GM10248 (cell line): ENCODE results near the gene LTBP1.

ENCODE experiments used
- CTCF ChIA-PET: fragments of 300-600 bp; sonication (Branson Sonifier 250); formaldehyde crosslinking; extraction: SDS; loops from one replicate; lab custom pipeline; 2021; ENCODE audit warnings: antibody characterized with exemption; lab: Yijun Ruan, JAX
- POLR2A ChIA-PET: fragments of 350-650 bp; sonication (Branson Sonifier 250); formaldehyde crosslinking; extraction: SDS; loops from one replicate; lab custom pipeline; 2020; ENCODE audit warnings: antibody characterized with exemption; lab: Yijun Ruan, JAX
- DNase-seq: peaks from one replicate; pipeline ENCODE4 v3.0.0; 2012; ENCODE audit errors: extremely low spot score
- TF ChIP-seq, protein P1 (sequence below): IDR thresholded peaks from 2 replicates; pipeline ENCODE4 v1.5.1; 2012; ENCODE audit warnings: mild to moderate bottlenecking, low read depth; ENCODE audit errors: extremely low read depth, missing control alignments, control extremely low read depth

LTBP1 gene

DNA sequence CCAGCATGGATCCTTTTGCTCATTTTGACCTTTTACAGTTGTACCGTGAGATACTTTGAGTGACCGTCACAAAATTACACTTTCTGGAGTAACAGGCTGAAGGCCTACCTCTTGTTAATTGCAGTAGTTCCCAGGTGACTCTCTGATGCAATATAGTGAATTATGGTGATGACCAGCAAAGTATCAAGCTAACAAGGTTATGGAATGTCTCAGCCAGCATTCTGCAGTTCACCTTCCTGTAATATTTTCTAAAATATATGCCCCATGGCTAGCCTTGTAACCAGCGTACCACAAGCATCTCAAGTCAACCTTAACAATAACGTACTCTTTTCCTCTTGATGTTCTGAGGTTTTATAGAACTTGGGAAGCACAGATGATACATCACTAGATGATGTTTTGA is 234.7 kb downstream of the LTBP1 start:
- CTCF ChIA-PET: interaction anchor here (0.6 to 1.2 kb wide), 2 partner anchors 19 to 31 kb away, joined by 3 read pairs; no protein-coding TSS in a partner anchor
- POLR2A ChIA-PET: no interaction called here
- DNase-seq: no peak
- TF ChIP-seq, protein P1, sequence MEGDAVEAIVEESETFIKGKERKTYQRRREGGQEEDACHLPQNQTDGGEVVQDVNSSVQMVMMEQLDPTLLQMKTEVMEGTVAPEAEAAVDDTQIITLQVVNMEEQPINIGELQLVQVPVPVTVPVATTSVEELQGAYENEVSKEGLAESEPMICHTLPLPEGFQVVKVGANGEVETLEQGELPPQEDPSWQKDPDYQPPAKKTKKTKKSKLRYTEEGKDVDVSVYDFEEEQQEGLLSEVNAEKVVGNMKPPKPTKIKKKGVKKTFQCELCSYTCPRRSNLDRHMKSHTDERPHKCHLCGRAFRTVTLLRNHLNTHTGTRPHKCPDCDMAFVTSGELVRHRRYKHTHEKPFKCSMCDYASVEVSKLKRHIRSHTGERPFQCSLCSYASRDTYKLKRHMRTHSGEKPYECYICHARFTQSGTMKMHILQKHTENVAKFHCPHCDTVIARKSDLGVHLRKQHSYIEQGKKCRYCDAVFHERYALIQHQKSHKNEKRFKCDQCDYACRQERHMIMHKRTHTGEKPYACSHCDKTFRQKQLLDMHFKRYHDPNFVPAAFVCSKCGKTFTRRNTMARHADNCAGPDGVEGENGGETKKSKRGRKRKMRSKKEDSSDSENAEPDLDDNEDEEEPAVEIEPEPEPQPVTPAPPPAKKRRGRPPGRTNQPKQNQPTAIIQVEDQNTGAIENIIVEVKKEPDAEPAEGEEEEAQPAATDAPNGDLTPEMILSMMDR: no peak

DNA sequence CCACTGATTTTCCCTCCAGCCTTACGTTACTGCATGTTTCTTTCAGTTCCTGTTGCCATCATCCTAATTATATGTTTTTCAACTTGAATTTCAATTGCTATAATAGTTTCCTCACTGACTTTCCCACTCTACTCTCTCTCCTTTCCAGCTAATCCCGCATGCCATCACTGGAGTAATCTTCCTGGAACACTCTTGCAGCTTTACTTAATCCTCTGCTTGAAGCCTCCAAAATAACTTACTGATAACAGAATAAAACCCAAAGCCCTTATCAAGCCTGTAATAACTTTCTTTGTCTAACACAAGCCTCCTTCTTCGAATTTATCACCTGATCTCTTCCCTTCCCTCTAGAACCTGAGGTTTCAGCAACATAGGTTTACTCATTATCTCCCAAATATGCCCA is 237.3 kb downstream of the LTBP1 start:
- TF ChIP-seq, protein P1: no peak
- DNase-seq: no peak
- CTCF ChIA-PET: no interaction called here
- POLR2A ChIA-PET: no interaction called here

DNA sequence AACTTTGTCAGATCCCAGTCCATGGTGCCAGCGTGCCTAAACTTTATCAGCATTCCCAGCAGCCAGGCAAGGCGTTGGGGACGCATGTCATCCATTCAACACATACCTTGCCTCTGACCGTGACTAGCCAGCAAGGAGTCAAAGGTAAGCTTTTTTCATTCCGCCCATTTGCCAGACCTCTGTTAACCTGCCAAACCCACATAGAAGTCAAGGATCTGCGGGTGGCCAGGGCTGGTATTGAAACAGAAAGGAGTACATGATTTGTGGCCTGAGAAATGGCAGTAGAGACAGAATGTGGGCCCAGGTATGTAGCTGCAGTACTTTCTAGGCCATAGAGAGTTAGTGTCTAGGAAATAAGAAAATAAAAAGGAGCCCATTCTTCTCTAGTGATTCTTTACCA is 240.2 kb downstream of the LTBP1 start:
- TF ChIP-seq, protein P1: no peak
- no peak for DNase-seq
- POLR2A ChIA-PET: no interaction called here
- CTCF ChIA-PET: no interaction called here

DNA sequence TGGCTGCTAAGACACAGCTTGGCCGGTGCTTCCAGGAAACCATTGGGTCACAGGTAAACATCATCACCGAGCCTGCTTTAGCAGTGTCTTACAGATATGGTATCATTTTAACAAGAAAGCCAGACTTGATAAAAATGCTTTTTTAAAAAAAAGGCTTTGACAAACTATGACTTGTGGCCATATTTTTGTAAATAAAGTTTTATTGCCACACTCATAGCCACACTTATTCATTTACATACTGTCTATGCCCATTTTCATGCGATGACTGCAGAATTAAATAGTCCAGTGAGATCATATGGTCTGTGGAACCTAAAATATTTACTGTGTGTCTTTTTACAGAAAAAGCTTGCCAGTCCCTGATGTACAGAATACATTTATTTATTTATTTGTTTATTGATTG is 242.0 kb downstream of the LTBP1 start:
- POLR2A ChIA-PET: no interaction called here
- no peak for DNase-seq
- TF ChIP-seq, protein P1: no peak
- CTCF ChIA-PET: no interaction called here

DNA sequence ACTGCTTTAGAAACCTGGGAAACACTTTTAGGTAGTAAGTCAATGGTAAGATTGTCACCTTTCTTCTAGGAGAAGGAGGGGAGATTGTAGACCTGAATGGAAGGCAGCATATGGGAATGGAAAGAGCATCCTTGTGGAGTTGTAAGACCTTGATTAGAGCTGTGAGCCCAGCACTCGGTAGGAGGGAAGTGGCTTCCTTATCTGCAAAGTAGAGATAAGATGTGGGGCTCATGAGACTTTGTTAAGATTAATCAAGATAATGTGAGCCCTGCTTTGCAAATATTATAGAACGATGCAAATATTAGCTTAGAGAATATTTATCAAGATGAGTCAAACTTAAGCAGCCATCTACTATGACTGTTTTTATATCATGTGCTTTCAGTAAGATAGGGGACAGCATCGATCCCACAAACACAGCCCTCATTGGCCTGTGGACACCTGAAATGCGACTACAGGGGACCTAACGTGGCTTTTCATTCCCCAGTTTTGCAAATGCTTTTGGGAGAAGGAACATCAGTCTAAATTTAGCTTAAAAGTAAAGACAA is 243.7 kb downstream of the LTBP1 start:
- ChIA-PET CTCF (no interaction called here), POLR2A (no interaction called here)
- TF ChIP-seq, protein P1: no peak
- no peak for DNase-seq

DNA sequence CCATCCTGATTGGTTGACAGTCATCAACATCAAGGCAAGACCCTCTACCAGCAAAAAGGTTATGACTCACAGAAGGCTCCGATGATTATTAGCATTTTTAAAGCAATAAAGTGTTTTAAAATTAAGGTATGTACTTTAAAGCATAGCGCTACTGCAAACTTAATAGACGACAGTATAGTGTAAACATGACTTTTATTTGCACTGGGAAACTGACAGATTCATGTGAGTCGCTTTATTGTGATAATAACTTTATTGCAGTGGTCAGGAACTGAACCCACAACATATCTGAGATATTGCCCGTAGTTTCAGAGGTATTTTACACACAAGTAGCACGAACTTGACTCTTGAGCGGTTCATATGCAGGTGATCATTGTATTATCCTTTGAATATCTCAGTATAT is 249.1 kb downstream of the LTBP1 start:
- POLR2A ChIA-PET: no interaction called here
- CTCF ChIA-PET: no interaction called here
- TF ChIP-seq, protein P1: no peak
- DNase-seq: no peak
